Activated CD4-positive, CD25-positive, alpha-beta regulatory T cell treated with anti-CD3 and anti-CD28 coated beads, Interleukin-2, amount 50 U/mL, for 16 hours (primary cell): ENCODE measurements around the gene ZFP90.
"Not testable (repeated sequence)": the region's sequence is repeated elsewhere in the genome, so short reads cannot be mapped to it uniquely, and the experiment has no call there.

Source experiments
- DNase-seq: peaks from one replicate; pipeline ENCODE4 v3.0.0-alpha.2; 2020; ENCODE audit warnings: low read depth, low spot score

ZFP90 gene

GRCh38 chr16:68517606-68518166, 21.4 kb upstream of the ZFP90 start:
- no peak for DNase-seq

DNA sequence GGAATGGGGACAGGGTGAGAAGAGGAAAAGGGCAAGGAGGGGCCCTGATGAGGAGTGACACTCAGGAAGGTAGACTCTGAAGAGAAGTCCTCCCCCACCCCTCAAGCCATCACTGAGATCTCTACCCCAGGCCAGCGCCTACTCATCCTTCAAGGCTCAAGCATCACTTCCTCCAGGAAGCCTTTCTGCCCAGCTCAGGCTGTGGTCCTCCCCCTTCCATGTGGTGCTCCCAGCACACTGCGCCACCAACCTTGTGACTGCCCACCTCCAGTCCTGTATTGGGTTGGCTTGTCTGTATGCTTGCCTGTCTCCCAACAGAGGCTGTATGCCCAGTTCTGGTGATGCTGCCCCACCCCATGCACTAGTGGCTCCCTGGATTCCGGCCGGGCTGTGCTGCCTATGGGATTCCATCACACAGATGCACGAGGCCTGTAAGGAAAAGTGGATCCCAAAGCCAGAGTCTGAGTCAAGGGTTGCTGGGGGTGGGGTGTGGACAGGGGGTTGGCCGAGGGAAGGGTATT, 19.8 kb upstream of the ZFP90 start:
- DNase-seq, result no peak

- DNase-seq, result peak; percentile 73
Observed at GRCh38 chr16:68520649-68521086, 18.4 kb upstream of the ZFP90 start.

GRCh38 chr16:68524069-68524820, 14.8 kb upstream of the ZFP90 start:
- DNase-seq, result no peak

GRCh38 chr16:68526143-68526781, 12.8 kb upstream of the ZFP90 start:
- no peak for DNase-seq

GRCh38 chr16:68526782-68527145, 12.3 kb upstream of the ZFP90 start:
- no peak for DNase-seq

GRCh38 chr16:68528233-68528632, 10.9 kb upstream of the ZFP90 start:
- DNase-seq, result no peak

- peak; percentile 81 for DNase-seq
Observed at GRCh38 chr16:68528686-68529379, 10.3 kb upstream of the ZFP90 start.

GRCh38 chr16:68529608-68529930, 9.5 kb upstream of the ZFP90 start:
- DNase-seq, result no peak

DNA sequence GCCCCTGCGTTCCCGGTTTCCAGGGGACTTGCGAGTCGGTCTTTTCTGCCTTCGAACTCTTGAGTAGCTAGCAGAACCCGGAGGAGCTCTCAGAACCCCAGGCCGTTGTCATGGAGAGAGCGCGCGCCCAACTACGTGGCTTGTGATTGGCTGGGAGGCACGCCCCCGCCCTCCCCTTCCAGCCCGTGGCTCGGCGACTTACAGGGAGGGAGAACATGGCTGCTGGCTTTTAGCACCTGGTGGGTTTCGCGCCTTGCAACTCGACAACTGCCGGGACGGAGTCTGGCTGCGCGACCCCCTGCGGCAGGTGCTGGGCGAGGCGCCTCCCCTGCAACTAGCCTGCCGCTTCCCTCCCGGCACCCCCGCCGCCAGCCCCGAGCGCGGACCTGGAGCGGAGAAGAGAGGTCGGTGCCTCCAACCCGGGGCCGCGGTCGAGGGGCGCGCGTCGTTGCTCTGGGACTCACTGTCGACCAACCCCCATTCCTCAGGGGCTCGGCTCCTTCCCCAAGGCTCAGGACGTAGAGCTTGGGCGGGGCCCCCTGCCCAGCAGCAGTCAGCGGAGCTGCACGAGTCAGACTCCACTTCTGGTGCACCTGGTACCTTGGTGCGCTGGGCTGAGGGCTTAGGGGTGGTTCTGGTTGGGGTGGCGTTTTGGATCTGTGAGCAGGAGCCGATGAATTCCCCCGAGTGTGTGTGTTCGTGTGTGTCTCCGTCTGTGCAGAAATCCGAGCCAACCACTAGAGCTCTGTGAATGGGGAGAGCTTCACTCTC, 9.0 kb upstream of the ZFP90 start:
- peak; percentile 77 for DNase-seq

GRCh38 chr16:68533937-68534336, 5.2 kb upstream of the ZFP90 start:
- DNase-seq, result no peak

DNA sequence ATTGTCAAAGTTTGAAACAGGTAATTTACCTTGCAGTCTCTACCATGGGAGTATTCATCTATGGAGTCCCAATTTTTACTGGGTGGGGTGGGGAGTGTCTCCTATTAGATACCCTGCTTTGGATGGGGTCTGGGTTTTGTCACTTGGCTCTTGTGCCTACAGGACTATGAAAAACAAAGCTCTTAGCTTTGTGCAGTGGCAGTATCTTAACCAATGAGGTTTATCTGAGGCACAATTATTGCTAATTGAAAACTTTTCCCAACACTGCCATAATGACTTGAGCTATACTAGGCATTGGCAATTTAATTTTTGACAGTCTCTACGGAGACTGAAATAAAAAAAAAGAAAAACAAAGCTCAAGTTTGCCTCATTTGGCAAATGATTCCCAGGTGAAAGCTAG, 3.8 kb upstream of the ZFP90 start:
- DNase-seq, result no peak

GRCh38 chr16:68539711-68540239, 684 bp downstream of the ZFP90 start:
- DNase-seq, result no peak

- DNase-seq, result no peak
Observed at GRCh38 chr16:68548947-68549346, 9.9 kb downstream of the ZFP90 start.

DNA sequence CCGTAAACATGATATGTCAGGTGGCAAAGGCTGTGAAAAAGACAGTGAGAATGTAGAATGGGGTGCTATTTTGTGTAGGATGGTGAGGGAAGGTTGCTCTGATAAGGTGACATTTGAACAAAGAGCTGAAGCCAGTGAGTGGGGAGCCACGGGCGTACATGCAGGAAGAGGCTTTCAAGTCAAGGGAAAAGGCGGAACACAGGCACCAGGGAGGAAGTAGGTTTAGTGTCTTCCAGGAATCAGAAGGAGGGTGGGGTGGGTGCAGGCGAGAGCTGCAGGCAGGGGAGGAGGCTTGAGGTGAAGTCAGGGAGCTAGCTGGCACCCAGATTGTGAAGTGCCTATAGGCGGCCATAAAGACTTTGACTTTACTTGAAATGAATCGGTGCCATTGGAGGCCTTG, 14.1 kb downstream of the ZFP90 start:
- DNase-seq, result no peak

- not testable (repeated sequence) for DNase-seq
Observed at GRCh38 chr16:68560341-68560740, 21.2 kb downstream of the ZFP90 start.

- no peak for DNase-seq
Observed at GRCh38 chr16:68563631-68564381, 24.7 kb downstream of the ZFP90 start.

DNA sequence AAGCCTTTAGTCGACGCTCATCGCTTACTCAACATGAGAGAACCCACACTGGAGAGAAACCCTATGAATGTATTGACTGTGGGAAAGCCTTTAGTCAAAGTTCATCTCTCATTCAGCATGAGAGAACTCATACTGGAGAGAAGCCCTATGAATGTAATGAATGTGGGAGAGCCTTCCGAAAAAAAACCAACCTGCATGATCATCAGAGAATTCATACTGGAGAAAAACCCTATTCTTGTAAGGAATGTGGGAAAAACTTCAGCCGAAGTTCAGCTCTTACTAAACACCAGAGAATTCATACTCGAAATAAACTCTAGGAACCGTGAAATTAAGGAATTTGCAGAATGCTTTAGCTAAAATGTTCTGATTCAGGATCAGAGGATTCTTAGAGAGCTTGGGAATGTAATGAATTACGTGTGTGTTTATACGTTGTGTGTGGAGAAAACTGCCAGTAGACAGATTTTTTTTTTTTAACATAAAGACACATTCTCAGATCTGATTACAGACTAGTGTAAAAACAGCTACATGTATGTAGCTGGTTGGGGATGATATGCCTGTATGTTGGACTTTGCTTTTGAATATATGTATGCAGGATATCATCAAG, 25.4 kb downstream of the ZFP90 start:
- no peak for DNase-seq

GRCh38 chr16:68574479-68574878, 35.4 kb downstream of the ZFP90 start:
- DNase-seq, result no peak

- no peak for DNase-seq
Observed at GRCh38 chr16:68575082-68575481, 36.0 kb downstream of the ZFP90 start.
